Aorta (tissue), 5 donors: ENCODE measurements around the gene DCAF7. TPM values are rescaled to one million over a fixed set of nuclear protein-coding genes. Genes with fewer than 3 reads are reported as not detected.

Source experiments
- ATAC-seq: fragments of 200-7000 bp; cut with Tn5 transposase; one replicate; pipeline ENCODE4 v1.9.1; 2022; ENCODE audit warnings: moderate library complexity; ENCODE audit not compliant: low FRiP score
- DNase-seq, 2 donors: peaks; one replicate each; pipeline ENCODE4 v3.0.0-alpha.2; 2020
- H3K27ac ChIP-seq, 2 donors: one replicate each; pipeline ENCODE4 v1.5.1; 2013; ENCODE audit warnings: low read length in 2 of 2, mild to moderate bottlenecking in 2 of 2, moderate library complexity in 2 of 2, control low read depth in 1 of 2, inconsistent platforms in 1 of 2, low read depth in 1 of 2
- H3K27me3 ChIP-seq, 2 donors: one replicate each; pipeline ENCODE4 v1.6.1; 2013; ENCODE audit warnings: control low read depth in 1 of 2, low read length in 1 of 2, mild to moderate bottlenecking in 1 of 2, moderate library complexity in 1 of 2; ENCODE audit not compliant: insufficient read depth in 2 of 2, control insufficient read depth in 1 of 2
- H3K36me3 ChIP-seq, 2 donors: one replicate each; pipeline ENCODE4 v1.6.1; 2013; ENCODE audit warnings: control low read depth in 1 of 2, low read length in 1 of 2, mild to moderate bottlenecking in 1 of 2; ENCODE audit not compliant: insufficient read depth in 2 of 2, control insufficient read depth in 1 of 2
- H3K4me1 ChIP-seq, 2 donors: one replicate each; pipeline ENCODE4 v1.6.1; 2013; ENCODE audit warnings: low read length in 2 of 2, control low read depth in 1 of 2, mild to moderate bottlenecking in 1 of 2, moderate library complexity in 1 of 2; ENCODE audit not compliant: insufficient read depth in 2 of 2, control insufficient read depth in 1 of 2
- H3K4me3 ChIP-seq, 2 donors: one replicate each; pipeline ENCODE4 v1.5.1; 2013; ENCODE audit warnings: low read length in 2 of 2, control low read depth in 1 of 2, mild to moderate bottlenecking in 1 of 2
- H3K9me3 ChIP-seq: one replicate; pipeline ENCODE4 v1.6.1; 2013; ENCODE audit warnings: mild to moderate bottlenecking, low read length; ENCODE audit not compliant: control insufficient read depth
- WGBS, 2 donors: extraction: QIAGEN DNeasy Blood & Tissue Kit; methylation state at CpG; one replicate each; pipeline ENCODE4 v1.1.7; 2013; 5-methylcytosine and 5-hydroxymethylcytosine counted together
- intact Hi-C, 2 donors: fragments of 100-400 bp; cut with DNase I; formaldehyde crosslinking; loops; one replicate each; pipeline versions ENCODE4 v1.14.2 to v1.15.0; 2022
- long read RNA-seq, 2 donors: library from polyadenylated mRNA; unstranded; transcript quantifications; one replicate each; pipeline ENCODE4 v2.0.0, GENCODE V29; 2020 to 2021
- polyA plus RNA-seq, 2 donors: library from polyadenylated mRNA; stranded (reverse); fragments of 200-250 nt; gene quantifications; one replicate each; pipeline ENCODE4 v1.2.3, GENCODE V29; 2013
- total RNA-seq, 2 donors: library from RNA; stranded (reverse); fragmentation: NEBNext Ultra II Directional; extraction: Animal tissue kit (Norgen Biotek cat#: 25700); gene quantifications; one replicate each; pipeline ENCODE4 v1.2.1, GENCODE V29; 2021
- donor health status: healthy with polysubstance abuse.
- donor health status: Bipolar disorder and iron deficiency.
- donor health status: DM: no; HTN: no; CAD: no.
- donor health status: DM: no; HTN: no; CAD: no.
- donor health status: DM: yes; HTN: yes; CAD: no.

Gene DCAF7, protein sequence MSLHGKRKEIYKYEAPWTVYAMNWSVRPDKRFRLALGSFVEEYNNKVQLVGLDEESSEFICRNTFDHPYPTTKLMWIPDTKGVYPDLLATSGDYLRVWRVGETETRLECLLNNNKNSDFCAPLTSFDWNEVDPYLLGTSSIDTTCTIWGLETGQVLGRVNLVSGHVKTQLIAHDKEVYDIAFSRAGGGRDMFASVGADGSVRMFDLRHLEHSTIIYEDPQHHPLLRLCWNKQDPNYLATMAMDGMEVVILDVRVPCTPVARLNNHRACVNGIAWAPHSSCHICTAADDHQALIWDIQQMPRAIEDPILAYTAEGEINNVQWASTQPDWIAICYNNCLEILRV
- 10 to 100 TPM; 39.3 to 52.7 TPM for total RNA-seq
- polyA plus RNA-seq: 10 to 100 TPM; 11.0 to 14.7 TPM
- long read RNA-seq, donor 1, full-length matches to known transcripts: 41 of 81 reads
- long read RNA-seq, donor 1, partial matches to known transcripts: 5 of 81 reads
- long read RNA-seq, donor 1, other reads (novel, unspliced or antisense): 35 of 81 reads
- long read RNA-seq, donor 2, full-length matches to known transcripts: 9 of 46 reads
- long read RNA-seq, donor 2, partial matches to known transcripts: 0 of 46 reads
- long read RNA-seq, donor 2, other reads (novel, unspliced or antisense): 37 of 46 reads

DNA sequence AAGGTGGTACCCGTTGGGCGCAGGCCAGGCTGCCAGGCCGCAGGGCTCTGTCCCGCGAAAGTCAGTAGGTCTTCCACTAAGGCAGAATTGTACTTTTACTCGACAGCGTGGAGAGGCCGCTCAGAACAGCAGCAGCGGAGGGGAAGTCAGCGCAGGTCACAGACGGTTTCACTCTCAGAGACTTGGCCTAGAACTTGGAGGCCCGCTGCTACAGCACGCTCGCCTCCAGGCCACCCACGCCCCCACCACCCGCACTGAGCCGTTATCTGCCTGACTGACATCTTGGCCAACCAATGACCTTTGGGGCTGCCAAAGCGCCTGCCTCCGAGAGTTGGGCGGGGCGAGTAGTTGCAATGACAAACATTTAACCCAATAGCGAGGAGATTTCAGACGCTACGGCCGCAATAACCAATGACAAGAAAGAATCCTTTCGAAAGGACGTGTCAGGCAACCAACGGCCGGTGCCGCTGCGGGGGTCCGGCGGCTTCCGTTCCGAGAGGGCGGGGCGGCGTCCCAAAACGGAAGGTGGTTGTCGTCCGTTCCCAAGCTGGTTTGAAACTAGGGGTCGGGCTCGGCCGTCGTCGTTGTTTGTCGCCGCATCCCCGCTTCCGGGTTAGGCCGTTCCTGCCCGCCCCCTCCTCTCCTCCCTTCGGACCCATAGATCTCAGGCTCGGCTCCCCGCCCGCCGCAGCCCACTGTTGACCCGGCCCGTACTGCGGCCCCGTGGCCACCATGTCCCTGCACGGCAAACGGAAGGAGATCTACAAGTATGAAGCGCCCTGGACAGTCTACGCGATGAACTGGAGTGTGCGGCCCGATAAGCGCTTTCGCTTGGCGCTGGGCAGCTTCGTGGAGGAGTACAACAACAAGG lies at the start of gene DCAF7:
Gene DCAF7, plus strand, starts transcription at position 532 of the 871 bp plus-strand sequence. Its CDS starts 201 bp downstream, at position 733.
- DNase-seq (peak; percentile 99 to 100), ATAC-seq (peak; percentile 99)
- no peaks in the 10 kb centered on the region for H3K36me3 ChIP-seq
- peaks cover 3 to 7% of the 10 kb centered on the region in 2 donors for H3K4me1 ChIP-seq
- H3K27me3 ChIP-seq: no peaks in the 10 kb centered on the region
- no peaks in the 10 kb centered on the region for H3K9me3 ChIP-seq
- H3K4me3 ChIP-seq: peak within 1 kb of the TSS; percentile 58 to 99
- intact Hi-C loops: loop anchor here in 1 of 2 donors (5.0 kb wide), 1 partner anchor 52 kb away; the partner anchor contains the start of gene TACO1
- peak within 1 kb of the TSS in 1 of 2 donors; percentile 78 for H3K27ac ChIP-seq
- WGBS, 2 donors: 0% methylated on average over 72 of the region's 72 CpGs

DNA sequence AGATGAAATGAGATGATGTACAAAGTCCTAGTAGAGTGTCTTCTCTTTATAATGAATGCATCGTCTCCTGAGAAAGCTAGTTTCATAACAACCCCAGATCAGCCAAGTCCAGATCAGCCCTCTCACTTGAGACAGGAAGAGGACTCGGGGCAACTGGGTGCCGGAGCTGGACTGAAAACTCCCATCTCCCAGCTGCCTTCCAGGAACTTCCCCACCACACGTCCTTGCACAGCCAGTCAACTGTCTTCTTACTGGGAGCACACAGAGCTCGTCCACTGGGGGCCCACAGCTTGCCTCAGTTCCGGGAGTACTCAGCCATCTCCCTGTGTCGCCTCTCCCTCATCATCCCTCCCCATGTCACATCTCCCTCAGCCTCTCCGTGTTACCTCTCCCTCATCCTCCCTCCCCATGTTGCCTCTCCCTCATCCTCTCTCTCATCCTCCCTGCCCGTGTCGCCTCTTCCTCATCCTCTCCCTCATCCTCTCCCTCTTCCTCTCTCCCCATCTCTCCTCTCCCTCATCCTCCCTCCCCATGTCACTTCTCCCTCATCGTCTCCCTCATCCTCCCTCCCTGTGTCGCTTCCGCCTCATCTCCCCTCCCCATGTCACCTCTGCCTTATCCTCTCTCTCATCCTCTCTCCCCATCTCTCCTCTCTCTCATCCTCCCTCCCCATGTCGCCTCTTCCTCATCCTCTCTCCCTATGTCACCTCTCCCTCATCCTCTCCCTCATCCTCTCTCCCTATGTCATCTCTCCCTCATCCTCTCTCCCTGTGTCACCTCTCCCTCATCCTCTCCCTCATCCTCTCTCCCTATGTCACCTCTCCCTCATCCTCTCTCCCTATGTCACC lies 49.5 kb upstream of the DCAF7 start:
- H3K27ac ChIP-seq: no peak overlapping the region
- no peaks in the 10 kb centered on the region for H3K36me3 ChIP-seq
- no peaks in the 10 kb centered on the region for H3K9me3 ChIP-seq
- H3K4me1 ChIP-seq: no peaks in the 10 kb centered on the region
- 52 to 57% methylated on average over 14 of the region's 14 CpGs for WGBS, 2 donors
- DNase-seq: no peak
- H3K27me3 ChIP-seq: no peaks in the 10 kb centered on the region
- no peak for ATAC-seq
- no peak overlapping the region for H3K4me3 ChIP-seq
- intact Hi-C loops: no loop called here

DNA sequence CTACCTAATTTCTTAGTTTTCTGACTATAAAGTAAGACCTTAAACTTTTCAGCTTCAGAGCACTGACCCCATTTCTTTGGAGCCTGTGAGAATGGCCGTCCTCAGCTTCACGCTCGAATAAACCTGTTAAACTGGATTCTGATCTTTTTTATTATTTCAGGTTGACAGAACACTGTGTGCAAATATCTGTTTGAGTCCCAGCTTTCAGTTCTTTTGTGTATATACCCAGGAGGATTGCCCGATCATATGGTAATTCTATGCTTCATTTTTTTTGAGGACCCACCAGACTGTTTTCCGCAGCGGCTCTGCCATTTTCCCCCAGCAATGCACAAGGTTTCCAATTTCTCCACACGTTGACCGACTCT lies 47.0 kb upstream of the DCAF7 start:
- WGBS, 2 donors: 70 to 71% methylated on average over 8 of the region's 8 CpGs
- H3K27me3 ChIP-seq: no peaks in the 10 kb centered on the region
- no peak for ATAC-seq

DNA sequence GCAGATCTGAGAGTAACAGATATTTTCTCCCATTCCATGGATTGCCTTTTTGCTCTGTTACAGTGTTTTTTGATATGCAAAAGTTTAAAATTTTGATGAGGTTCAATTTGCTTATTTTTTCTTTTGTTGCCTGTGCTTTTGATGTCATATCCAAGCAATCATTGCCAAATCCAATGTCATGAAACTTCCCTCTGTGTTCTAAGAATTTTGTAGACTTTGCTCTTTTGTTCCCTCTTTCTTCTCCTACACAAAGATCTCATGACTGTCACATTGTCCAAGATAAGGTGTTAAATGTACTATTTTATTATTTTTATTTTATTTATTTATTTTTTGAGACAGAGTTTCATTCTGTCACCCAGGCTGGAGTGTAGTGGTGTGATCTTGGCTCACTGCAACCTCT lies 46.0 kb upstream of the DCAF7 start:
- no peak for ATAC-seq
- H3K4me1 ChIP-seq: no peaks in the 10 kb centered on the region
- no peak overlapping the region for H3K4me3 ChIP-seq
- H3K27ac ChIP-seq: no peak overlapping the region
- H3K36me3 ChIP-seq: no peaks in the 10 kb centered on the region
- no peak for DNase-seq
- H3K9me3 ChIP-seq: no peaks in the 10 kb centered on the region
- no peaks in the 10 kb centered on the region for H3K27me3 ChIP-seq
- intact Hi-C loops: no loop called here

More for the DNA sequence above, 47.0 kb upstream of the DCAF7 start:
- Histone ChIP-seq H3K4me3 (no peak overlapping the region), H3K36me3 (no peaks in the 10 kb centered on the region), H3K9me3 (no peaks in the 10 kb centered on the region), H3K4me1 (no peaks in the 10 kb centered on the region), H3K27ac (no peak overlapping the region)
- intact Hi-C loops: no loop called here
- no peak for DNase-seq

DNA sequence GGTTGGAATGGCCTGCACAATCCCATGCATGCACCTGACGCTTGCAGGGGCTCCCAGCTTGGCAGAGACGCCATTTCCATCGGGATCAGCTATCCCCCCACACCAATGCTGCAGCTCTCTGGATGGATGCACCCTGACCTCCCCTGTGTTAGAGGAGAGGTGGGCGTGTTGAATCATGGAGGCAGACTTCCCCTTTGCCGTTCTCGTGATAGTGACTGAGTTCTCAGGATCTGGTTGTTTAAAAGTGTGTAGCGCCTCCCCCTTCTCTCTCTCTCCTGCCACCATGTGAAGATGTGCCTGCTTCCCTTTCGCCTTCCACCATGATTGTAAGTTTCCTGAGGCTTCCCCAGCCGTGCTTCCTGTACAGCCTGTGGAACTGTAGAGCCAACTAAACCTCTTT lies 44.9 kb upstream of the DCAF7 start:
- intact Hi-C loops: no loop called here
- no peak overlapping the region for H3K27ac ChIP-seq
- no peaks in the 10 kb centered on the region for H3K36me3 ChIP-seq
- H3K4me3 ChIP-seq: no peak overlapping the region
- no peak for DNase-seq
- H3K27me3 ChIP-seq: no peaks in the 10 kb centered on the region
- H3K4me1 ChIP-seq: no peaks in the 10 kb centered on the region
- no peak for ATAC-seq
- WGBS, 2 donors: 86 to 88% methylated on average over 9 of the region's 9 CpGs
- H3K9me3 ChIP-seq: no peaks in the 10 kb centered on the region

DNA sequence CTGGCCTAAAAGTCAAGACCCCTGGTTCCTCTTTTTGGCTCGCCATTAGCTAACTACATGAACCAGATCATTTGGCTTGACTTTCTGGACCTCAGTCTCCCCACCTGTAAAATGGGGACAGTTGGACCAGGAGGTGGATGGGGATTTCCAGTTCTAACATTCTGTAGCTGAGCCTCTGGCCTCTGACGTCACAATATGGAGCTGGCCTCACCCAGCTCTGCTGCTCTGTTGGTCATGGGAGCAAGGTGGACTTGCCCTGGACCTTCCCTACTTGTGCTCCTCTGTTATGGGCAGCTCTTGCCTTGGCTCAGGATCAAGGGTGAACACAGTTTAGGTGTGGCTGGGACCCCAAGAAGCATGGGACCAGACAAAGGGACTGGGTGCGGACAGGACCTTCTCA lies 43.6 kb upstream of the DCAF7 start:
- no peaks in the 10 kb centered on the region for H3K27me3 ChIP-seq
- WGBS, 2 donors: 89 to 91% methylated on average over 3 of the region's 3 CpGs

DNA sequence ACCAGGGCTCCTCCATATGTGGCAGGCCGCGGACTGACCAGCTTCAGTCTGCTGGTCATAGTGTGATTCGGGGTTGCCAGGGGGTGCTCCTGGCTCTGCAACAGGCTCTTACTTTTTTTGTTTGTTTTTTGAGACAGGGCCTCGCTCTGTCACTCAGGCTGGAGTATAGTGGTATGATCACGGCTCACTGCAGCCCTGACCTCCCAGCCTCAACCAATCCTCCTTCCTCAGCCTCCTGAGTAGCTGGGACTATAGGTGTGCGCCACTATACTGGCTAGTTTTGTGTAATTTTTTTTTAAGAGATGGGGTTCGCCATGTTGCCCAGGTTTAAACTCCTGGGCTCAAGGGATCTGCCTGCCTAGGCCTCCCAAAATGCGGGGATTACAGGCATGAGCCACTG lies 38.9 kb upstream of the DCAF7 start:
- DNase-seq: no peak
- WGBS, 2 donors: 88 to 90% methylated on average over 8 of the region's 8 CpGs
- intact Hi-C loops: no loop called here

More for the DNA sequence above, 43.6 kb upstream of the DCAF7 start:
- Histone ChIP-seq H3K36me3 (no peaks in the 10 kb centered on the region), H3K27ac (no peak overlapping the region), H3K4me3 (no peak overlapping the region), H3K9me3 (no peaks in the 10 kb centered on the region), H3K4me1 (no peaks in the 10 kb centered on the region)
- ATAC-seq (no peak), DNase-seq (no peak)
- intact Hi-C loops: no loop called here

DNA sequence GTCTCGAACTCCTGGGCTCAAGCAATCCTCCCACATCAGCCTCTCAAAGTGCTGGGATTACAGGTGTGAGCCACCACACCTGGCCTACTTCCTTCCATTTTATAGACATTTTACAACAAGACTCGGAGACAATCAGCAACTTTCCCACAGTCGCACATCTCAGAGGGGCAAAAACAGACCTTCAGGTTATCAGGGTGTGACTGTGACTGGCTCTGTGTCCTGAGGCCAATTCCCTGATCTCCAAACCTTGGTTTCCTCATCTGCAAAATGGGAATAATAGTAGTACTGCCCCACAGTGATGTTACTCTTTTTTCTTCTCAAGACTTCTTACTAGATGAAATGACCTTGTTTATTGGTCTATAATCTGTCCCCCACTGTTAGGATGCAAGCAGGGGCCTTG lies 37.9 kb upstream of the DCAF7 start:
- Histone ChIP-seq H3K27ac (no peak overlapping the region), H3K4me3 (no peak overlapping the region), H3K9me3 (no peaks in the 10 kb centered on the region), H3K27me3 (no peaks in the 10 kb centered on the region), H3K4me1 (no peaks in the 10 kb centered on the region), H3K36me3 (no peaks in the 10 kb centered on the region)
- WGBS, 2 donors: 86 to 89% methylated on average over 3 of the region's 3 CpGs
- intact Hi-C loops: no loop called here
- DNase-seq (no peak), ATAC-seq (no peak)

More for the DNA sequence above, 38.9 kb upstream of the DCAF7 start:
- no peak overlapping the region for H3K4me3 ChIP-seq
- ATAC-seq: no peak
- no peaks in the 10 kb centered on the region for H3K27me3 ChIP-seq
- no peaks in the 10 kb centered on the region for H3K36me3 ChIP-seq
- H3K27ac ChIP-seq: no peak overlapping the region
- H3K4me1 ChIP-seq: no peaks in the 10 kb centered on the region
- H3K9me3 ChIP-seq: no peaks in the 10 kb centered on the region
